ENCODE data around the gene DYRK1B.

- TF ChIP-seq CTCF (IDR thresholded peaks at IDR 0.05), result no peak
- no peak for TF ChIP-seq MAX (IDR thresholded peaks at IDR 0.05)
- TF ChIP-seq POLR2A (IDR thresholded peaks at IDR 0.05; ENCODE audit: low read length), result no peak
- TF ChIP-seq SMC3 (IDR thresholded peaks at IDR 0.05), result no peak
- TF ChIP-seq ZFP36 (IDR thresholded peaks at IDR 0.05; ENCODE audit: borderline replicate concordance, partially characterized antibody), result no peak
- no peak for TF ChIP-seq CBX2 (IDR thresholded peaks at IDR 0.05; ENCODE audit: borderline replicate concordance, low read depth)
- no peak for TF ChIP-seq EP300 (IDR thresholded peaks at IDR 0.05)
- TF ChIP-seq CBX8 (IDR thresholded peaks at IDR 0.05), result no peak
- TF ChIP-seq, protein P1, sequence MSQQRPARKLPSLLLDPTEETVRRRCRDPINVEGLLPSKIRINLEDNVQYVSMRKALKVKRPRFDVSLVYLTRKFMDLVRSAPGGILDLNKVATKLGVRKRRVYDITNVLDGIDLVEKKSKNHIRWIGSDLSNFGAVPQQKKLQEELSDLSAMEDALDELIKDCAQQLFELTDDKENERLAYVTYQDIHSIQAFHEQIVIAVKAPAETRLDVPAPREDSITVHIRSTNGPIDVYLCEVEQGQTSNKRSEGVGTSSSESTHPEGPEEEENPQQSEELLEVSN (IDR thresholded peaks at IDR 0.05; ENCODE audit: borderline replicate concordance, low read depth), result no peak
- TF ChIP-seq CHD4 (IDR thresholded peaks at IDR 0.05; ENCODE audit: borderline replicate concordance), result no peak
- no peak for TF ChIP-seq RNF2 (IDR thresholded peaks at IDR 0.05; ENCODE audit: borderline replicate concordance, low read depth)
- no peak for TF ChIP-seq ZSCAN20 (CRISPR knock-in tag; IDR thresholded peaks at IDR 0.05)
Measured at GRCh38 chr19:39867952-39868351, 34.0 kb upstream of the DYRK1B start.
